GM18520 (cell line): ENCODE data around the gene NFATC2.
A peak's percentile ranks its signal among the peaks of the same experiment; 100 is the strongest.

Source experiments
- ATAC-seq: cut with Tn5 transposase; IDR thresholded peaks from one replicate; pipeline ENCODE4 v1.9.1; 2021; ENCODE audit not compliant: unreplicated experiment

NFATC2 gene

GRCh38 chr20:51419231-51419630 is 123.3 kb downstream of the NFATC2 start:
- ATAC-seq: no peak

GRCh38 chr20:51418137-51418529 is 124.4 kb downstream of the NFATC2 start:
- no peak for ATAC-seq

- ATAC-seq: no peak
Measured at GRCh38 chr20:51417250-51418136, 125.0 kb downstream of the NFATC2 start.

- ATAC-seq: no peak
Measured at GRCh38 chr20:51416532-51417249, 125.8 kb downstream of the NFATC2 start.

- no peak for ATAC-seq
Measured at GRCh38 chr20:51413857-51414256, 128.7 kb downstream of the NFATC2 start.

GRCh38 chr20:51412951-51413481 is 129.5 kb downstream of the NFATC2 start:
- no peak for ATAC-seq

DNA sequence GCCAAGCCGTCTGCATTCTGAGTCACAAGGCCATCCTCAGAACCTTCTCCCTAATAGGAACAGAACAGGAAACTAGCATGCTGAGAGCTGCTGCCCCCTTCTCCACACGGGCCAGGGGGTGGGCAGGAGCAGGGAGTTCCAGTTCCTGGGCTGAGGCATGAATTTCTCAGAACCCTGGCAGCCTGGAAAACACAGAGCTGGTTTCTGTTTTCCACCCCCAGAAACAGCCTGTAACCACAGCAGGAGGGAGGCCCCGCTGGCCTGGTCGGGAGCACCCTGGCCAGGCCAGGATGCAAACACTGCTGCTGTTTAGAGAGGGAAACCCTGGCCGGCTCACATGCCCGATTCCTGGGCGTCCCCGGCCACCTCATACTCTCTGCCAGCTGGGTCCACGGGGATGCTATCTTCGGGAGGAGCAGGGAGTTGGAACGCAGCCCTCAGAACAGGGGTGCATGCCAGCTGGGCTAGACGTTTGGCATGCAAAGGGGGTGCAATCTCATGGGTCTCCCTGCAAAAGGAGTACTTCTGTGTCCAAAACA is 130.1 kb downstream of the NFATC2 start:
- ATAC-seq: no peak

- no peak for ATAC-seq
Measured at GRCh38 chr20:51411870-51412269, 130.6 kb downstream of the NFATC2 start.

DNA sequence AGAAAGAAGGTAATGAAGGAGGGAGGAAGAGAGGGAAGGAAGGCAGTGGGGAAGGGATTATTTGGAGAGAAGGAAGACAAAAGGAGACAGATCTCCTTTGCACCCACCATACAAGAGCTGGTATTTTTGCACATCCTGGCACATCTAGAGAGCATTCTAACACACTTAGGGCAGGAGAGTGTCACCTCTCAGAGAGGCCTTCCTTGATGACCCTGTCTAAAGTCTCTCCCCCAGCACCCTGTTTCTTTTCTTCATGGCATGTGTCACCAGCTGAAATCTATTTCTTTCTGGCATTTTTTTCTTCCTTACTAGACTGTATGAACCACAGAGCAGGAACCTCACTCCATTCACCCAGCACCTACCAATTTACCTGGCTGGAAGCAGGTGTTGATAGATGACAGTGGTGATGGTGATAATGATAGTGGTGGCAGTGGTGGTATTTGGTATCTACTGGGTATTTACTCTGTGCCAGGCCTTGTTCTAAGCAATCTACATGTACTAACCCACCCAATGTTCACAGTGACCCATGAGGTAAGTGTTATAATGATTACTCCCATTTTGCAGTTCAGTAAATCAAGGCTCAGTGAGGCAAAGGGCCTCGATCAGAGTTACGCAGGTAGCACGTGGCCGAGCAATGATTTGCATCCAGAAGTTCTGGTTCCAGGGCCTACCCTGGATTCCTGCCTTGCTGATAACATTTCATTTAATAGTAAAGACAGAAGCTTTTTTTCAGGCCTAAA is 131.8 kb downstream of the NFATC2 start:
- no peak for ATAC-seq

DNA sequence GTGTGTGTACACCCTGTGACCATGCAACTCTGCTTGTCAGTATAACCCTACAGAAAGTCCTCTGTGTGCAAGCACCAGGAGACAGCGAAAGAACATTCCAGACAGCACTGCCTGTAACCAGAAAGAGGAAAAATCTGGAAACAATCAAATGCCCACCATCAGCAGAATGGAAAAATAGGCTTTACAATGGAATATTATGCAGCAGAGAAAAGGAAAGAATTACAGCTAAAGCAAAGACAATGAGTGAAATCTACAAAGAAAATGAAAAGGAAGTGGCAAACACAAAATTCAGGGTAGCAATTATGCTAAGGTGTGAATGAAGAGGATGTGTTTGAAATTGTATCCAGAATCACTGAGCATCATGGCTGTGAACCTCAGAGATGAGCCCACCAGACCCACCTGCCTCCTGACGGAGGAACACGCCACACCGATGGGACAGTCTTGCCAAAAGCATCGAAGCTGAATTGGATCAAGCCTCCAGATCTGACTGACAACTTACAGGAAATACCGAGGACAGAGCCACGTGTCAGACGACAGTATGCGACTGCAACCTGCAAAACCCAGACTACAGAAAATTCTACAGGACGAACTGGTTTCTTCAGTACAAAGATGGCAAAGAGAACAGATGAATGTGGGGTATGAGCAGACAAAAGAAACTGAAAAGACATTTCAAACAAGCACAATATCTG is 133.2 kb downstream of the NFATC2 start:
- ATAC-seq: no peak

GRCh38 chr20:51404297-51405060 is 138.0 kb downstream of the NFATC2 start:
- peak; percentile 79 for ATAC-seq

DNA sequence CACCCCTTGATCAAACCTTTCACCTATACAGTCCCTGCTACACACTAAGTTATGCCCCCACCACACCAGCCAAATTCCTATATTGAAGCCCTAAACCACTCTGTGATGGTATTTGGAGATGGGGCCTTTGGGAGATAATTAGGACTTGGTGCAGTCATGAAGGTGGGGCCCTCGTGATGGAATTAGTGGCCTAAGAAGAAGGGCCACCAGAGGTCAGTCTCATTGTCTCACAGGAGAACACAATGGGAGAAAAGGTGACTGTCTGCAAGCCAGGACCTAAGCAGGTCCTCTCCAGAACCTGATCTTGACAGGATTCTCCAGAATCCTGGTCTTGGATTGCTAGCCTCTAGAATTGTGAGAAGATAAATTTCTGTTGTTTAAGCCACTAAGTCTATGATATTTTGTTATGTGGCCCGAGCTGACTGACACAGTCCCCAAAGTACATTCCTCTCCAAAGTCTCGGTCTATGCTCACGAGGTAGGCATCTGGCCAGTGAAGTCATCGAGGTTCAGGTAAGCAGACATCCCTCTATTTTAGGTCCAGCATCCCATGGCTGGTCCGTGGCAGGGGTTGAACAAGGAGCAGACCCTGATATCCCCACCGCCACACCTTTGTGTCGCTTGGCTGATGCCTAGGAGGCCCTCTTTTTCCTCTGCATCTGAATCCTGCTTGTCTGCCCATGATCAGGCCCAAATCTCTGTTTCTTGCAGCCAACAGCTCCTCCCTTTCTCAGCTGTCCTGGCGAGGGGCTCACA is 138.9 kb downstream of the NFATC2 start:
- ATAC-seq: no peak

DNA sequence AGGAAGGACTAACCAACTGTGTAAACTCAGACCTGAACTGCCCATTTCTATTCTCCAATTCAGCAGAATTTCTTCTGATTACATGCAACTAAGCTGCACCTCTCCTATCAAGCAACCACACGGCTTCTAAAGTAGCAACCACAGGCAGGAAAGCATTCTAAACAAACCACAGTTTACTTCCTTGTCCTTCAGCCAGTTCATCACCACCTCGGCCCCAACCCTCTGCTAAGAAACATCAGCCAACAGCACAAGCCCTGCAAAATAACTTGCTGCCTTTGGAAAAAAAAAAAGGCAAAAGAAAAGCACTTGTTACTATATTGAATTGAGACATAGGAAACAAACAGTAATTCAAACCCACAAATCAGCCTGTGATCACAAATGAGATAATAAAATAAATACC is 140.3 kb downstream of the NFATC2 start:
- ATAC-seq: no peak

DNA sequence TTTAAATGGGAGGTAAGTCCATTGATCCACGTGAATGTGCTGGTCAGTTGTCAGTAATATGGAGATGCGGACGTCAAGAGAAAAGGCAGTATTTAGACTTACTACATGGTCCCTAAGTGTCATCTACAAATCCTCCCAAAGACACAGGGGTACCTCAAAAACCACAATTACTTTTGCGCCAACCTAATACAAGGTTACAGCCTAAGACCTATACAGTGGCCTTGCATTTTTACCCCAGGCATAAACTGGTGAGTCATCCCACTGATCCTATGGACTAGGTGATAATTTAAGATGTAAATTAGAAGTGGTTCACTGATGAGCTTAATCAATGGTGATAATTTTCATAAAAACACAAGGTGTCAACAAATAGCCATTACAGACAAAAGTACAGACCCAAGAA is 141.0 kb downstream of the NFATC2 start:
- ATAC-seq: no peak

DNA sequence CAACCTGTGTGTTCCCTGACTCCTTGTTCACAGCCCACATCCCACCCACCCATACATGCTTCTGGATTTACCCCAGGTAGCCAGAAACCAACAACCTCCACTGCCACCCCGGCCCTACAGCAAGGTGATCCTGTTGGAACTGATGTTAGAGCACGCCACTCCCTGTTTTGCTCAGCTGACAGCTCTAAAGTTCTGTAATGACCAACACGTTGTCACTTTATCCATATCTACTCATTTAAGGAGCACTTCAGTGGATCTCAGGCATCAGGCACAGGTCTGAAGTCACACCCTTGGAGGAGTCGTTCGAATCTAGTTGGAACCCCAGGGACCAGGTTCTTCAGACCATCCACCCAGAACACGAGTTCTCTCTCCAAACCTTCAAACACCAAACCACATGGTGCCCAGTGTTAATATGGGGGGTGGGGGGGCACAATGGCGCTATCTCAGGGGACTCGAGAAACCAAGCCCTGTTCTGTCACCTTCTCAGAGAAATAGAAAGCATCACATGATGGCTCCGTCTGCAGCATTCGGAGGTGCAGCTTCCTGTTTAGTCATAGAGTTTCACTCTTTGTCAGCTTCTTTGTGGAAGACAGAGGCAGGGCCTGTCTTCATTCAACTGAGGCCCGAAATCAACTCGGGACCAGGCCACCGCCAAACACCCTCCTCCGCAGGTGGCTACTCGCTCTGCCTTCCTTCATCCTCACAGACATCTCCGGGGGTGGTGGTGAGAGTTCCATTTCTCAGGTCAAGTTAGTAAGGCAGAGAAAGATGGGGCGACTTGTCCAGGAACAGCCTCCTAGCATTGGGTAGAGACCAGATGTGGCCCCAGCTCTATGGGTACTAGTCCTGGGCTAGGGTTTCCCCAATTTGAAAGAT is 142.2 kb downstream of the NFATC2 start:
- peak; percentile 51 for ATAC-seq

- no peak for ATAC-seq
Measured at GRCh38 chr20:51399006-51399890, 143.3 kb downstream of the NFATC2 start.

DNA sequence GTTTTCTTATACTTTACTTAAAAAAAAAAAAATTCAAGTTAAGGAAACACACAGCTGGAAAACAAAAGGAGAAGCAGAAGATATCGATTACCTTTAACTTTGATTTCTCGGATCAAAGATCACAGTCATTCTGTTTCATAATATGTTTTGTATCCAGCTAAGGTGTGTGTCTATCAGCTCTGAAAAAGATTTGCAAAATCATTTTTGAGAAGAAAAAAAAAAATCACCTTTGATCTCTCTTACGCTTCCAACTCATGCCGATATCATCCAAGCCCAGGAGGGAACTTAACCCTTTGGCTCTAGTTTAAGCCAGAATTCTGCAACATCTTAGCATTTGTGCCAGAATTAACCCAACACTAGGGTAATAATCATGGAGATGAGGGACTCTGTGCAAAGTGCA is 144.0 kb downstream of the NFATC2 start:
- ATAC-seq: no peak
